Skeletal muscle tissue (tissue), 4 donors: ENCODE measurements around the gene NR4A3. TPM values are rescaled to one million over a fixed set of nuclear protein-coding genes. Genes with fewer than 3 reads are reported as not detected.

ENCODE experiments used
- H3K27ac ChIP-seq: one replicate; pipeline ENCODE4 v1.7.0; 2013; ENCODE audit warnings: mild to moderate bottlenecking, low read depth, low read length, inconsistent platforms
- H3K27me3 ChIP-seq, 3 donors: one replicate each; pipeline ENCODE4 v1.7.0; 2013; ENCODE audit warnings: low read length in 3 of 3; ENCODE audit not compliant: control insufficient read depth in 3 of 3, insufficient read depth in 3 of 3
- H3K36me3 ChIP-seq, 3 donors: one replicate each; pipeline ENCODE4 v1.7.0; 2013; ENCODE audit warnings: low read length in 3 of 3; ENCODE audit not compliant: control insufficient read depth in 3 of 3, insufficient read depth in 3 of 3
- H3K4me1 ChIP-seq, 3 donors: one replicate each; pipeline ENCODE4 v1.7.0; 2013; ENCODE audit warnings: low read length in 3 of 3, mild to moderate bottlenecking in 3 of 3; ENCODE audit not compliant: control insufficient read depth in 3 of 3, insufficient read depth in 3 of 3
- H3K4me3 ChIP-seq, 3 donors: one replicate each; pipeline ENCODE4 v1.7.0; 2013; ENCODE audit warnings: low read length in 3 of 3
- H3K9ac ChIP-seq, 3 donors: one replicate each; pipeline ENCODE4 v1.7.0; 2013; ENCODE audit warnings: low read length in 3 of 3, mild to moderate bottlenecking in 3 of 3, moderate library complexity in 2 of 3, low read depth in 1 of 3
- H3K9me3 ChIP-seq, 3 donors: one replicate each; pipeline ENCODE4 v1.7.0; 2013; ENCODE audit warnings: low read length in 3 of 3; ENCODE audit not compliant: control insufficient read depth in 3 of 3
- total RNA-seq: library from RNA; depleted of rRNA; stranded (reverse); fragments of >200 nt; gene quantifications from one replicate; pipeline ENCODE4 v1.2.3, GENCODE V29; 2014
- donor health status: Osteomylitis.

The NR4A3 gene
- total RNA-seq, 1 donor from 2014 or later, result 2.1 TPM

DNA sequence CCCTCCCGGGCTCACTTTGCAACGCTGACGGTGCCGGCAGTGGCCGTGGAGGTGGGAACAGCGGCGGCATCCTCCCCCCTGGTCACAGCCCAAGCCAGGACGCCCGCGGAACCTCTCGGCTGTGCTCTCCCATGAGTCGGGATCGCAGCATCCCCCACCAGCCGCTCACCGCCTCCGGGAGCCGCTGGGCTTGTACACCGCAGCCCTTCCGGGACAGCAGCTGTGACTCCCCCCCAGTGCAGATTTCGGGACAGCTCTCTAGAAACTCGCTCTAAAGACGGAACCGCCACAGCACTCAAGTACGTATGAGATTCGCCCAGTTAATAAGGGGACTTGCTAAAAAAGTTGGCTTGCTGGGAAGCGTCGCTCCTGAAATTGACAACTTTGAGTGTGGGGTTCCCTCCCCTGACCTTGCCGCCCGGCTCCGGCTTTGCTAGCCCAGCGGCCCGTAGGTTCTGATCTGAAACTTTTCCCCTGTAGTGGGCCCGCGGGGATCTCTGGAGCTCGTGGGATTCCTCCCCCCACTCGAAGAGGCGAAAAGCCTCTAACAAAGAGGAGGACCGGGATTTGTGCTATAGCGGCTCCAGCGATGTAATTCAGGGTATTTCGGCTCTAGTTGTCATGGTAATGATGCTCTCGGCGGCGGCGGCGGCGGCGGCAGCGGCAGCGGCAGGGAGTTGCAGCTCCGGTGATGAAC lies 572 bp downstream of the NR4A3 start:
- Histone ChIP-seq H3K9ac (peak overlapping the region; percentile 91 to 99 (median 98)), H3K36me3 (peaks cover 0 to 2% (median under 1%) of the 10 kb centered on the region in 3 donors), H3K27me3 (peaks cover 3 to 14% (median 6%) of the 10 kb centered on the region in 3 donors), H3K9me3 (no peaks in the 10 kb centered on the region), H3K27ac (peak overlapping the region; percentile 100), H3K4me1 (peaks cover 32 to 47% (median 32%) of the 10 kb centered on the region in 3 donors), H3K4me3 (peak overlapping the region; percentile 88 to 99 (median 99))

DNA sequence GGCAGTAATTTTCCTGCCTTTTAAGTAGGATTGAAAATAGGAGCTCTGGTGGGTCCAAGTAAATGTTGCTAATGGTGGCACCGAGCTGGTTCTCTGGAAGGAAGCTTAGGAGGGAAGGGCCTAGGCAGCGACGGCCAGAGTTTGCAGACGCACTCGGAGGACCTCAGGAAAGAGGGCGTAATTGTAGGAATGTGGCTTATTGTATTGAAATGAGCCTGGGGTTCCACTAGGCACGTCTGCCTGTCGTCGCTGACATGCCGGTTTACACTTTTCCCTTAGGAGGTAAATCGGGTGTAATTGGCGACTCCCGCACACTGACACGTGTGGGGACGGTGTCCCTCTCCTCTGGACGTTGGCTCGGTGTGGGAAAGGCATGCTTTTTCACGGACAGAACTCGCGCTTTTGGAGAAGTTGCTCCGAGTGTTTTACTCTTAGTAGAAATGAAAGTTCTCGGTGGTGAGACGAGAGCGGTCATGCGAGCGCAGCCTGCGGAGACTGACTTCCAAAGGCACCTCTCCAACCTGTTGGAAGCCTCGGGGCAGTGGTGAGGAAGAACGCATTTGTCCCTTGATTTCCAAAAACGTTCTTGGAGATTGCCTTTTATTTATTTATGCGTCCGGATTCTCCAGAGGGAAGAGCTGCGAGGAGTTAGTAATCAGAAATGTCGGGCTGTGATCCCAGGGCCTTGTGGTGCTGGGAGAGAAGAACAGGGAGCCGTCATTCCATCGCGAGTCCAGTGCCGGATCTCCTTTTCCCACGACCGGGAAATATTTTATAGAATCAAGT lies 1.3 kb downstream of the NR4A3 start:
- Histone ChIP-seq H3K4me1 (peaks cover 32 to 47% (median 32%) of the 10 kb centered on the region in 3 donors), H3K9me3 (no peaks in the 10 kb centered on the region), H3K27ac (peak overlapping the region; percentile 100), H3K9ac (peak overlapping the region; percentile 91 to 99 (median 98)), H3K36me3 (peaks cover 3 to 4% (median 4%) of the 10 kb centered on the region in 3 donors), H3K4me3 (peak overlapping the region; percentile 88 to 99 (median 99)), H3K27me3 (peaks cover 6 to 14% (median 7%) of the 10 kb centered on the region in 3 donors)

DNA sequence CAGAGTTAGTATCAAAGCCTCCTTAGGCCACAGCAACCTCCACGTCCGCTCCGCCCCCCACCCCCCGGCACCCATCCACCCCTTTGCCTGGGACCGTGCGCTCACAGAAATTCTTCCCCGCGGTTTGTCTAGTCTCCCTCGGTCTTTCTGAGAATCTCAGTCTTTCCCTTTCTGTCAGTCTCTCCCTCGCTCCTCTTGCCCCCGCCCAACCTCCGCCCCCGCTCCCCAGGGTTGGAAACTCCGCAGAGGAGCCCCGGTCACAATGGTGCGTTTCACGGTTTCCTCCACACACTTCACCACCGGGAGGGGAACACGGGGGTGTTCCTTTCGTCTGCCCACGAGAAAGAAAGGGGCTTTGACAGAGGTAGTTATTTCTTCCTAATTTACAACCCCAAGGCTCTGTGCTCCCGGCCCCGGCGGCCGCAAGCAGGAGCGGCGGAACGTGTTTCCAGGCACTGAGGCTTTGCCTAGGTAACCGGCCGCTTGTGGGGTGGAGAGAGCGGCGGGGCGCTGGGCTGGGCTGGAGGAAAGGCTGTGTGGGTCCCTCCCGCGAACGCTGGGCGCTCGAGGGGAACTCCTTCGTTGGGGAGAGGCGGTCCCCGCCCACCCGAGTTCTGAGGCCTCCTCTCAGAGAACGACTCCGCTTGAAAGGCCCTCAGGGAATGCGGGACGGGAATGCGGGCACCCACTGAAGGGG lies 2.1 kb downstream of the NR4A3 start:
- H3K9ac ChIP-seq, result peak overlapping the region; percentile 38 to 99 (median 91)
- no peak overlapping the region for H3K27ac ChIP-seq
- H3K9me3 ChIP-seq, result no peaks in the 10 kb centered on the region

DNA sequence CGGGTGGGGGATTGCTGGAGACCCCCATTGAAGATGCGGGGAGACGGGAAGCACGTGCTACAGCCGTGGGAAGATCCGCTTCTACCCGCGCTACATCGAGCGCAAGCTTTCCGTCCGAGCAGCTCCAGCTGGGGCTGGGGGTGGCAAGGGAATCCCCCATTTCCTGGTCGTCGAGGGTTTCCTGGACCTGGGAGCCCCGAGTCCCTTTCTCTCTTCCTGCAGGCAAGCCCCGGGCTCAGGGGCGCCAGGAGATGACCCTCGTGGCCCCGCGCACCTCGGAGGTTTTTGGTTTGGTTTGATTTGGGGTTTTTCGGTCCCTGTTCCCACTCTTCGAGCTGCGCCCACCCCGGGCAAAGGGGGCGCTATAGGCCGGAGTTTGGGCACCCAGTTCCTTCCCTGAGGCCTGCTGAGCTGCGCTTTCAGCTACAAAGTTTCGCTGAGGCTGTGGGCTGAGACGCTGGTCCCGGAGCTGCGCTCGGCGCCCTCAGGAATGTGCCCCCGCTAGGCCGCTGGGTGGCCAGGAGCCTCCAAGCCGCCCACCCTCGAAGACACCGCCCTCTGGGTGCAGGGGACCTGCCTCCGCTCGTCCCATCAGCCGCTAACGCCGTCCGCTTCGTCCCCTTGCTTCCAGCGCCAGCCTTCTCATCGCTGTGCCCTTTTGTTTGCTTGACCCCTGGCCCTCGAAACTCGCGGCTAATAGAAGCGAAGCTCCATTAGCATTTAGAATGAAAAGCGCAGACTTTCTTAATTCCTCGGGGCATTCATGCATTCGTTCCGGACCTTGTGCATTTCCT lies 2.9 kb downstream of the NR4A3 start:
- no peaks in the 10 kb centered on the region for H3K9me3 ChIP-seq
- H3K36me3 ChIP-seq, result peaks cover 3 to 7% (median 4%) of the 10 kb centered on the region in 3 donors
- no peak overlapping the region for H3K27ac ChIP-seq
- peak overlapping the region; percentile 65 to 99 (median 99) for H3K4me3 ChIP-seq
- peaks cover 23 to 36% (median 26%) of the 10 kb centered on the region in 3 donors for H3K4me1 ChIP-seq
- H3K27me3 ChIP-seq, result peaks cover 6 to 14% (median 8%) of the 10 kb centered on the region in 3 donors
- peak overlapping the region; percentile 38 to 80 (median 57) for H3K9ac ChIP-seq

More for the DNA sequence above, 2.1 kb downstream of the NR4A3 start:
- Histone ChIP-seq H3K4me1 (peaks cover 26 to 40% (median 26%) of the 10 kb centered on the region in 3 donors), H3K36me3 (peaks cover 3 to 4% (median 4%) of the 10 kb centered on the region in 3 donors), H3K27me3 (peaks cover 6 to 14% (median 8%) of the 10 kb centered on the region in 3 donors), H3K4me3 (peak overlapping the region; percentile 88 to 99 (median 99))

DNA sequence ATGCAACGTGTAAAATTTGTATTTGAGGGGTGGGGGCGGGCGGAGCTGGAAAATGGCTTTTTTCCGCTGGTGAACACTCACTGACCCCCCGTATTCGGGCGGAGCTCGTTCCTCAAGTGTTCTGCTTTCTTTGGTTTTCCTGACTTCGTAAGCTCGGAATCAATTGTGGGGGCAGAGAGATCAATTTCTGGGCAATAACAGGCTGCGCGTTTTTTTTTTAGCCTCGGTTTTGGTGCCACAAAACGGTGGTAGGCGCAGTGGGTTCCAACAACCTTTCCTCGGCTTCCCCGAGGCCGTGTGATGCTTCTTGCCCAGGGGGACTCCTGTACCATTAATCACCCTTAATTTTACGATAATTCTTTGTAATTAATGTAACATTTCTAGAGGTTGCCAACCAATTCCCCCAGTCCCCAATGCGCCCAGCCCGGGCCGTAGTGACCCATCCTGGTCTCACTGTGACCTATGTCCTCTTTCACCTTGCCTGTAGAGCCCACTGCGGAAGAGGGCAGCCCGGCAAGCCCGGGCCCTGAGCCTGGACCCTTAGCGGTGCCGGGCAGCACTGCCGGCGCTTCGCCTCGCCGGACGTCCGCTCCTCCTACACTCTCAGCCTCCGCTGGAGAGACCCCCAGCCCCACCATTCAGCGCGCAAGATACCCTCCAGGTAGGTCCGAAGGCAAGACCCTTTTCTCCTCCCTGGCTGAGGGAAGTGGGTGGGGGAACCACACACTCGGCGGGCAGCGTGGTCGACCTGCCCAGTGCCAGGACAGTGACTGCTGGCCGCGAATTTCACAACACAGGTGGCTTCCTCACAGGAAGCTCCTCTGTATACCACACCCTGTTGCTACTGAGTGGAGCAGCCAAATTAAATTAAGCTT lies 3.7 kb downstream of the NR4A3 start:
- peaks cover 6 to 14% (median 8%) of the 10 kb centered on the region in 3 donors for H3K27me3 ChIP-seq
- H3K27ac ChIP-seq, result no peak overlapping the region
- H3K4me1 ChIP-seq, result peaks cover 23 to 36% (median 24%) of the 10 kb centered on the region in 3 donors
- H3K9me3 ChIP-seq, result no peaks in the 10 kb centered on the region
- H3K9ac ChIP-seq, result no peak overlapping the region
- peak overlapping the region in 1 of 3 donors; percentile 65 for H3K4me3 ChIP-seq
- peaks cover 3 to 10% (median 4%) of the 10 kb centered on the region in 3 donors for H3K36me3 ChIP-seq

DNA sequence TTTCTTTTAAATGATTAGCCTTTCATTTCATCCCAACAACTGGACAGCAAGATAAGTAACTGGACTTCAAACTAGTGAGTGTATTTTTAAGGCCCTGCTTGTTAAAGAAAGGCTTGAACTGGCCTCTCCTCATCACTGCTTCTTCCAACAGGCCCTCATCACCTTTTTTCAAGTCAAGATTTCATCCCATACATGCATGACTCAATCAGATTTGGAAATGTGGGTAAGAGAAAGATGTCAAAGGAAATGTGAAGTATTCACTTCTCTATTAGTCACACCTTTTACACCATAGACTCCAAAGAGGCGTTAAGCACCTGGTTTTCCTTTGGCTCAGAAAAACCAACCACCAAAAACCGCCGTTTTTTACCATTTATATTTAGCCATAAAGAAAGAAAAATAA lies 4.9 kb downstream of the NR4A3 start:
- Histone ChIP-seq H3K27me3 (peaks cover 6 to 14% (median 8%) of the 10 kb centered on the region in 3 donors), H3K4me1 (peaks cover 19 to 32% (median 21%) of the 10 kb centered on the region in 3 donors), H3K9me3 (no peaks in the 10 kb centered on the region), H3K9ac (no peak overlapping the region), H3K27ac (no peak overlapping the region), H3K4me3 (no peak overlapping the region), H3K36me3 (peaks cover 3 to 10% (median 4%) of the 10 kb centered on the region in 3 donors)

DNA sequence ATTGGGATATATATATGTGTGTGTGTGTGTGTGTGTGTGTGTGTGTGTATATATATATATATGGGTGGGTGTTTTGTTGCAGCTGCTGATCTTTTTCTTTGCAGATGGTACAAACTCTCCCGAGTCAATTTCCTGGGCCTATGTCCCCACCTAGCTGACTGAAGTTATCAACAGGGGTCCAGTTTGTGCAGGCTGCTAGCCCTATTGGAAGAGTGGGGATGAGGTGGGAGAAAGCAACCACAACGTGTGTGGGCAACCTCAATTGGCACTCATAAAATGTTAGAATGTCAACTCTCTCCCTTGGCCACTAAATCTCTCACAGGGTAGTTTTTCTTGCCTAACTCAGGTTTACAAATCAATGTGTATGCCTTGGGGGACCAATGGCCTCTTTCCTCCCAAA lies 5.6 kb downstream of the NR4A3 start:
- Histone ChIP-seq H3K27ac (no peak overlapping the region), H3K9me3 (no peaks in the 10 kb centered on the region), H3K4me3 (no peak overlapping the region), H3K9ac (no peak overlapping the region), H3K4me1 (peaks cover 18 to 26% (median 21%) of the 10 kb centered on the region in 3 donors), H3K27me3 (peaks cover 6 to 14% (median 8%) of the 10 kb centered on the region in 3 donors), H3K36me3 (peaks cover 3 to 7% (median 4%) of the 10 kb centered on the region in 3 donors)

DNA sequence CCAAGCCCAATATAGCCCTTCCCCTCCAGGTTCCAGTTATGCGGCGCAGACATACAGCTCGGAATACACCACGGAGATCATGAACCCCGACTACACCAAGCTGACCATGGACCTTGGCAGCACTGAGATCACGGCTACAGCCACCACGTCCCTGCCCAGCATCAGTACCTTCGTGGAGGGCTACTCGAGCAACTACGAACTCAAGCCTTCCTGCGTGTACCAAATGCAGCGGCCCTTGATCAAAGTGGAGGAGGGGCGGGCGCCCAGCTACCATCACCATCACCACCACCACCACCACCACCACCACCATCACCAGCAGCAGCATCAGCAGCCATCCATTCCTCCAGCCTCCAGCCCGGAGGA lies 6.3 kb downstream of the NR4A3 start:
- Histone ChIP-seq H3K4me1 (peaks cover 12 to 19% (median 17%) of the 10 kb centered on the region in 3 donors), H3K4me3 (no peak overlapping the region), H3K9me3 (no peaks in the 10 kb centered on the region), H3K9ac (no peak overlapping the region), H3K27ac (no peak overlapping the region), H3K36me3 (peaks cover 3 to 7% (median 4%) of the 10 kb centered on the region in 3 donors), H3K27me3 (peaks cover 6 to 14% (median 8%) of the 10 kb centered on the region in 3 donors)
